K562 treated with DMSO at 1 percent for 12 hours (cell line): Measurements from ENCODE around the gene SNF8. TPM values are rescaled to one million over a fixed set of nuclear protein-coding genes. Genes with fewer than 3 reads are reported as not detected.

Experiments
- total RNA-seq: library from RNA; unstranded; fragments of 300-600 nt; gene quantifications from 2 replicates; pipeline ENCODE4 v1.2.3, GENCODE V29; 2022; ENCODE audit not compliant: insufficient read depth

The SNF8 gene, protein sequence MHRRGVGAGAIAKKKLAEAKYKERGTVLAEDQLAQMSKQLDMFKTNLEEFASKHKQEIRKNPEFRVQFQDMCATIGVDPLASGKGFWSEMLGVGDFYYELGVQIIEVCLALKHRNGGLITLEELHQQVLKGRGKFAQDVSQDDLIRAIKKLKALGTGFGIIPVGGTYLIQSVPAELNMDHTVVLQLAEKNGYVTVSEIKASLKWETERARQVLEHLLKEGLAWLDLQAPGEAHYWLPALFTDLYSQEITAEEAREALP
- 108 and 121 TPM in 2 replicates for total RNA-seq

DNA sequence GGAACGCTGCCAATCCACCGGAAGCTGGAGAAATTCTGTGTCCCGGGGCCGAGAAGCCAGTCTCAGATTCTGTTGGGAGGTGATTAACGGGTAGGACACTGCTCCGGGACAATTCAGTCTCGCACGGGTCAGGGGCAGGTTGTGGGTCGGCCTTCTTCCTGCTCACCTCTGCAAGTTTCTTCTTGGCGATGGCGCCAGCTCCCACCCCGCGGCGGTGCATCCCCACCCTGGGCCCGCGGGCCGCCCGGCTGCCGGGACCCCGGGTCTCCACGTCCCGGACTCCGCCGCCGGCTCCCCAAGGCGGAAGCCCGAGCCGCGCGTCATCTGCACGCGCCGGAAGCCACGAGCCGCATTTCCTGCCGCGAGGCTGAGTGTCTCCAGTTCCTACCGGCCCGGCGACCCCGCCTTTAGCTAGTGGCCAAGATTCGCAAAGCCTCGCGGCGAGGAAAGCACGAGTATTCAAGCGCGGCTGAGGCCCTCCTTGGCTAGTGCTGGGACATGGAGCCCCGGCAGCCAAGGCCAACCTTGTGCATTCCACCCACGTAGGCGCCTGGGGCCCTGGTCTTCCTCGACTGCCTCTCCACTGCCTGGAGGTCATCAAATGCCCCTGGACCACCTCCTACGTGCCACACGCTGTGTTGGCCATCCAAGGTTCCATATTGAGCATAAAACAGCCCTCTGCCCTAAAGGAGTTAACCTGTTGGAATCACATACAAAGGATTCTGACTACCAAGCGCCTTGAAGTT lies at the start of gene SNF8:
TSS of gene SNF8 (minus strand) at position 328 of the 746 bp plus-strand sequence. CDS start at position 220, 108 bp downstream.

DNA sequence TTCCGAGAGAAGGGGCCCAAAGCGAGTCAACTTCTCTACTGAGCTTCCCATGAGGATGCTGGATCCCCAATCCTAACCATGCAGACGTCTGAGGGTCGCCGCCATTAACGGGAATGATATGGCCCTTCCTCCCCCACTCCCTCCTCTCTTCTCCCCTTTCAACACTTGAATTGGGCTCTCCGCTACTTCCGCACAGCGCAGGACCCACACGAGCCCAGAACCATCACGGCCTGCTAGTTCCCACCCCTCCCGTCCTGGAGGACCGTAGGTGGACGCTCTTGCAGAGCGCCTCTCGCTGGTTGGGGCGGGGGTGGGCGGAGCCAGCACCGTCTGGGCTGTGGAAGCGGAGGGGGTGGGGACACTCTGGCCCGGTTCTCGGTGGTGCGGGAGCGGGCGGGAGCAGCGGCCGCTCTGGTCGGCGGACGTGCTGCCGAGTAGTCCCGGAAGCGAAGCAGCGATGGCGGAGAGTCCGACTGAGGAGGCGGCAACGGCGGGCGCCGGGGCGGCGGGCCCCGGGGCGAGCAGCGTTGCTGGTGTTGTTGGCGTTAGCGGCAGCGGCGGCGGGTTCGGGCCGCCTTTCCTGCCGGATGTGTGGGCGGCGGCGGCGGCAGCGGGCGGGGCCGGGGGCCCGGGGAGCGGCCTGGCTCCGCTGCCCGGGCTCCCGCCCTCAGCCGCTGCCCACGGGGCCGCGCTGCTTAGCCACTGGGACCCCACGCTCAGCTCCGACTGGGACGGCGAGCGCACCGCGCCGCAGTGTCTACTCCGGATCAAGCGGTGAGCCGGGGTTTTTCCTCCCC lies 36.4 kb downstream of the SNF8 start, which contains the start of gene UBE2Z:
TSS of gene UBE2Z (plus strand) at position 361 of the 797 bp plus-strand sequence. CDS start at position 458, 97 bp downstream.

Other genes starting within 250 kb of the SNF8 start
- not detected in 2 replicates for gene PRAC1, start 222.3 kb downstream of the SNF8 start, total RNA-seq
- not detected in 2 replicates for gene PRAC2, start 221.7 kb downstream of the SNF8 start, total RNA-seq
- gene HOXB13, start 216.1 kb downstream of the SNF8 start, total RNA-seq: not detected in 2 replicates
- gene TTLL6, start 127.6 kb downstream of the SNF8 start, total RNA-seq: not detected in 2 replicates
- gene CALCOCO2, start 113.8 kb downstream of the SNF8 start, total RNA-seq: 48.6 and 84.9 TPM in 2 replicates
- gene ATP5MC1, start 52.1 kb downstream of the SNF8 start, total RNA-seq: 83.4 and 137 TPM in 2 replicates
- 35.5 and 57.2 TPM in 2 replicates for gene UBE2Z, start 36.4 kb downstream of the SNF8 start, total RNA-seq
- gene GIP, start 23.8 kb upstream of the SNF8 start, total RNA-seq: not detected in 2 replicates
- 8.8 and 32.3 TPM in 2 replicates for gene IGF2BP1, start 52.5 kb upstream of the SNF8 start, total RNA-seq
- gene B4GALNT2, start 187.9 kb upstream of the SNF8 start, total RNA-seq: not detected in 2 replicates